ENCODE results near the gene TBC1D22A.

The TBC1D22A gene

DNA sequence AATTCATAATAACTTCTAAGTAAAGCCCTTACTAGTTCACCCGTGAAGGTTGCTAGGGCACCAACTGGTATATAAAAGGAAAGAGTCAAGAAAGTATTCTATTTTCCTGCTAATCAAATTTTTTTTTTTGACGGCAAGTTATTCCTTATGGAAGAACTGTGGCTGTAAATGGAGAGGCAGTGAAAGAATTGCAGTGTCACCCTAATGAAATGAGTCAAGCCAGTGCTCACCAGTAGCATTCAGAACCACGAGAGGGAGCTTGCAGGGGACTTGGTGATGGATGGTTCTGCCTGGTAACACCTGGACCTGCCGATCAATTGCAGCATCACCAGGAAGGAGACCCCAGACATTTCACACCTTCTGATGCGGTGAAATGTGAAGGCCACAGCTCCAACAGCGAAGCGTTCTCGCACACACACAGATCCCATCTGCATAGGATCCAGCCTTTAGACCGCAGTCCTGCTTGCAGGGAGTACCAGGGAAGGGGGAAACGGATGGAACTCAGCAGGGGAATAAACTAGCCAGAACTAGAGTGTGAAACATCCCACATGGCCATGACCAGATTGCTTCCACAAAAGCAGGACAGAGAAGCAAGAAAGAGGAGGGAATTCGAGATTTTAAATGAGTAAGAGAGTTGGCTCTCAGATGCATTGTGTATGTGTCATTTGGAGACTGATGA is 326.2 kb downstream of the TBC1D22A start:
- TF ChIP-seq, protein P1, sequence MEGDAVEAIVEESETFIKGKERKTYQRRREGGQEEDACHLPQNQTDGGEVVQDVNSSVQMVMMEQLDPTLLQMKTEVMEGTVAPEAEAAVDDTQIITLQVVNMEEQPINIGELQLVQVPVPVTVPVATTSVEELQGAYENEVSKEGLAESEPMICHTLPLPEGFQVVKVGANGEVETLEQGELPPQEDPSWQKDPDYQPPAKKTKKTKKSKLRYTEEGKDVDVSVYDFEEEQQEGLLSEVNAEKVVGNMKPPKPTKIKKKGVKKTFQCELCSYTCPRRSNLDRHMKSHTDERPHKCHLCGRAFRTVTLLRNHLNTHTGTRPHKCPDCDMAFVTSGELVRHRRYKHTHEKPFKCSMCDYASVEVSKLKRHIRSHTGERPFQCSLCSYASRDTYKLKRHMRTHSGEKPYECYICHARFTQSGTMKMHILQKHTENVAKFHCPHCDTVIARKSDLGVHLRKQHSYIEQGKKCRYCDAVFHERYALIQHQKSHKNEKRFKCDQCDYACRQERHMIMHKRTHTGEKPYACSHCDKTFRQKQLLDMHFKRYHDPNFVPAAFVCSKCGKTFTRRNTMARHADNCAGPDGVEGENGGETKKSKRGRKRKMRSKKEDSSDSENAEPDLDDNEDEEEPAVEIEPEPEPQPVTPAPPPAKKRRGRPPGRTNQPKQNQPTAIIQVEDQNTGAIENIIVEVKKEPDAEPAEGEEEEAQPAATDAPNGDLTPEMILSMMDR (IDR thresholded peaks at IDR 0.05; ENCODE audit: control extremely low read depth, extremely low read depth, low read depth, missing control alignments) = no peak
- ChIA-PET POLR2A (no interaction called here), CTCF (interaction anchor here (1.4 kb wide), 1 partner anchor 10 kb away, joined by 3 read pairs; no protein-coding TSS in a partner anchor)
- DNase-seq (ENCODE audit: extremely low spot score) = no peak

DNA sequence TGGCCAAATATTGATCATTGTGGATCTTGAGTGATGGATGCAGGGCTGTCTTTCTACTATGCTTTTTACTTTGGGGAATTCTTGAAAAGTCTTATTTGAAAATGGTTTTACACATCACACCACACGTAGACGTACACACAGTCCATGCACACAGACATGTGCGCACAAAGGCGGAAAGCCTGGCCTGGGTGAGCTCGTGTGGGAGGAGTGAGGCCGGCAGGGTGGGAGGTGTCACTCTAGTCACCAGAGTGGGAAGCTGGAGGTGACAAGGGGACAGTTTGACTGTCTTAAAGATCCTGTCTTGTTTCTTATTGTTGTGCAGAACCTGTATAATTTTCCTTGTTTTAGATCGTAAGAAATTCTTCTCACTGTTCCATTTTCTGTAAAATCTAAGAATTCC is 326.9 kb downstream of the TBC1D22A start:
- DNase-seq (ENCODE audit: extremely low spot score) = no peak
- POLR2A ChIA-PET = no interaction called here
- TF ChIP-seq, protein P1 (IDR thresholded peaks at IDR 0.05; ENCODE audit: control extremely low read depth, extremely low read depth, low read depth, missing control alignments) = no peak
- CTCF ChIA-PET = interaction anchor here (1.2 kb wide), 1 partner anchor 78 kb away, joined by 4 read pairs; no protein-coding TSS in a partner anchor

DNA sequence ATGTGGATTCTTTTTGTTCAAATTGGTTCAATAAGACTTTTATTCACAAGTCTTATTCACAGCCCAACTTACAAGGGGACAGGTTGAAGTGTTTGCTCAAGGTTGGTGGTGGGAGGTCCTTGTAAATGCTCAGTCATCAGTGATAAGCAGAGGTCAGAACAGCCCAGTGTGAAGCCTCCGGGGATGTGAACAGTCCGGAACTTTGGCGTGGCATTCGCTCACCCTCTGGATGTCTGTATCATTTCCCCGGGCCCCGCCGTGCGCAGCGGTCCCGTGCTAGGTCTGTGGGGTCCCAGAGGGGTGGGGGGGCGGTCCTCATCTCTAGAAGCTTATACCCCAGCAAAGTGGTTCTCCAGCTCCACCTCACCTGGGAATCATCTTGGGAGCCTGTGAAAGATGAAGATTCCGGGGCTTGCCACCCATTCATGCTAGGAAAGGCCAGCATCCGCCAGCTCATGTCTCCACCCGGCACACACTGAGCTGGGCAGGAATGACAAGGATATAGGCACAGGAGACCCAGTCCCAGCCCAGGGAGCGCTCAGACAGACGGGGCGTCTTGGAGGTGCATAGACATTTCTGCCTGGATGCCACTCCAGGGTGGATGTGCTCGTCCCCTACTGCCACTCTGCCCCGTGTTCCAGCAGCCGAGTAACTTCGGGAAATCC is 327.5 kb downstream of the TBC1D22A start:
- TF ChIP-seq, protein P1 (IDR thresholded peaks at IDR 0.05; ENCODE audit: control extremely low read depth, extremely low read depth, low read depth, missing control alignments) = no peak
- ChIA-PET POLR2A (no interaction called here), CTCF (interaction anchor here (1.2 kb wide), 1 partner anchor 79 kb away, joined by 4 read pairs; no protein-coding TSS in a partner anchor)
- DNase-seq (ENCODE audit: extremely low spot score) = no peak

DNA sequence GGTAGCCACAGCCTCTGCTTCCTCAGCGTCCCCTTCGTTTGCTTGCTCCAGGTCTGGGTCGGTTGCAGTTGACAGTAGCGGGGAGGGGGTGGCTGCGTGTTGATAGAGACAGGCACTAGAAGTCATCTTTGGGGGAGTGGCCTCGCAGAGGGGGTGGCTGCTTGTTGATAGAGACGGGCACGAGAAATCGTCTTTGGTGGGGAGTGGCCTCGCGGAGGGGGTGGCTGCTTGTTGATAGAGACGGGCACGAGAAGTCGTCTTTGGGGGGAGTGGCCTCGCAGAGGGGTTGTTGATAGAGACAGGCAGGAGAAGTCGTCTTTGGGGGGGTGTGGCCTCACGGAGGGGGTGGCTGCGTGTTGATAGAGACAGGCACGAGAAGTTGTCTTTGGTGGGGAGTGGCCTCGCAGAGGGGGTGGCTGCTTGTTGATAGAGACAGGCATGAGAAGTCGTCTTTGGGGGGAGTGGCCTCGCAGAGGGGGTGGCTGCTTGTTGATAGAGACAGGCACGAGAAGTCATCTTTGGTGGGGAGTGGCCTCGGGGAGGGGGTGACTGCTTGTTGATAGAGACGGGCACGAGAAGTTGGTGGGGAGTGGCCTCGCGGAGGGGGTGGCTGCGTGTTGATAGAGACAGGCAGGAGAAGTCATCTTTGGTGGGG is 328.3 kb downstream of the TBC1D22A start:
- TF ChIP-seq, protein P1 (IDR thresholded peaks at IDR 0.05; ENCODE audit: control extremely low read depth, extremely low read depth, low read depth, missing control alignments) = no peak
- CTCF ChIA-PET = interaction anchor here (1.2 kb wide), 1 partner anchor 79 kb away, joined by 4 read pairs; no protein-coding TSS in a partner anchor
- no peak for DNase-seq (ENCODE audit: extremely low spot score)
- POLR2A ChIA-PET = no interaction called here

DNA sequence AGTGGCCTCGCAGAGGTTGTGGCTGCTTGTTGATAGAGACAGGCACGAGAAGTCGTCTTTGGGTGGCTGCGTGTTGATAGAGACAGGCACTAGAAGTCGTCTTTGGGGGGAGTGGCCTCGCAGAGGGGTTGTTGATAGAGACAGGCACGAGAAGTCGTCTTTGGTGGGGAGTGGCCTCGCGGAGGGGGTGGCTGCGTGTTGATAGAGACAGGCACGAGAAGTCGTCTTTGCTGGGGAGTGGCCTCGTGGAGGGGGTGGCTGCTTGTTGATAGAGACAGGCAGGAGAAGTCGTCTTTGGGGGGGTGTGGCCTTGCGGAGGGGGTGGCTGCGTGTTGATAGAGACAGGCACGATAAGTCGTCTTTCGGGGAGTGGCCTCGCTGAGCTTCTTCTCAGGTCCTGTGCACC is 328.8 kb downstream of the TBC1D22A start:
- CTCF ChIA-PET = no interaction called here
- DNase-seq (ENCODE audit: extremely low spot score) = no peak
- TF ChIP-seq, protein P1 (IDR thresholded peaks at IDR 0.05; ENCODE audit: control extremely low read depth, extremely low read depth, low read depth, missing control alignments) = no peak
- POLR2A ChIA-PET = no interaction called here

DNA sequence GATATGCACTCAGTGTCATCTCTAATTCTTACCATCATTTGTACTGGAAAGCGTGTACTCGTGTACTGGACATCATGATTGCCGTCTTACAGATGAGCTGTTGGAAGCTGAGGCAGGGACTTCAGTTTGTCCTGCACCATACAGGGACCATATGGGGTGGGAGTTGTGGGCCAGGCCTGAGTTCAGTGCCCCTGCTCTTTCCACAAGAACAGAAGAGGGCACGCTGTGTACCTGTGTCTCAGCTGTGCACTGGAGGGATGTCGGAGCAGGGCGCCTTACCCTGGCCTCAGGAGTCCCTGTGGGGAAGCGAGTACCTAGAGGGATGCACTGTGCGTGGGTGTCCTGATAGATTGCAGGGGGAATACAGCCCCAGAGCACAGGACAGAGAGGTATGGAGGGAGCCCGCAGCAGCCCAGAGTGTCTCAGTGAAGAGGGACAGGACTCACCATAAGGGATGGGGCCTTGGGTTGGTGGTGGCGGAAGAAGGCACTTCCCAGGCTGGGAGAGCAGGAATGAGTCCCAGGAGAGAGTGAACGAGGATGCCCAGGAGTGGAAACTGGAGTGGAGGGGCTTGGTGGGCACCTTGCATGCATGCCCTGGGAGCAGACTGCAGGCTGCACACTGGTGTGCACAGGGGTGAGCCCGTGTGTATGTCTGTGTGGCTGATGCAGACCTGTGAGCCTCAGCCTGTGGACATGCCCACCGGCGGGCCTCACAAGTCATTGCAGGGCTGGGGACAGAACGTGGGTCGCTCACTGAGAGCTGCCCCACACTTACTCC is 329.7 kb downstream of the TBC1D22A start:
- ChIA-PET POLR2A (no interaction called here), CTCF (no interaction called here)
- no peak for DNase-seq (ENCODE audit: extremely low spot score)
- TF ChIP-seq, protein P1 (IDR thresholded peaks at IDR 0.05; ENCODE audit: control extremely low read depth, extremely low read depth, low read depth, missing control alignments) = no peak
